NCI-H345 treated with DMSO at 0.1 percent for 48 hours (cell line): ENCODE results near the gene AHCYL2.
A peak's percentile ranks its signal among the peaks of the same experiment; 100 is the strongest.
"Not testable (repeated sequence)": the region's sequence is repeated elsewhere in the genome, so short reads cannot be mapped to it uniquely, and the experiment has no call there.

ENCODE experiments used
- DNase-seq: peaks from one replicate; lab custom pipeline; 2025; ENCODE audit not compliant: unreplicated experiment; lab: John Stamatoyannopoulos, UW

AHCYL2 gene

GRCh38 chr7:129282865-129283264 is 58.0 kb downstream of the AHCYL2 start:
- peak; percentile 67 for DNase-seq

- no peak for DNase-seq
Observed at GRCh38 chr7:129283936-129284335, 59.1 kb downstream of the AHCYL2 start.

- DNase-seq, result no peak
Observed at GRCh38 chr7:129285111-129285510, 60.3 kb downstream of the AHCYL2 start.

- no peak for DNase-seq
Observed at GRCh38 chr7:129292861-129293260, 68.0 kb downstream of the AHCYL2 start.

- DNase-seq, result no peak
Observed at GRCh38 chr7:129295015-129295423, 70.2 kb downstream of the AHCYL2 start.

GRCh38 chr7:129298268-129298893 is 73.6 kb downstream of the AHCYL2 start:
- DNase-seq, result peak; percentile 32

GRCh38 chr7:129299889-129300288 is 75.1 kb downstream of the AHCYL2 start:
- no peak for DNase-seq

- DNase-seq, result not testable (repeated sequence)
Observed at GRCh38 chr7:129300299-129300698, 75.5 kb downstream of the AHCYL2 start.

- DNase-seq, result no peak
Observed at GRCh38 chr7:129307592-129307991, 82.8 kb downstream of the AHCYL2 start.

- no peak for DNase-seq
Observed at GRCh38 chr7:129308047-129308446, 83.2 kb downstream of the AHCYL2 start.

- DNase-seq, result no peak
Observed at GRCh38 chr7:129311429-129311828, 86.6 kb downstream of the AHCYL2 start.

- no peak for DNase-seq
Observed at GRCh38 chr7:129313282-129313681, 88.5 kb downstream of the AHCYL2 start.

GRCh38 chr7:129315960-129316359 is 91.1 kb downstream of the AHCYL2 start:
- no peak for DNase-seq

- no peak for DNase-seq
Observed at GRCh38 chr7:129317450-129317849, 92.6 kb downstream of the AHCYL2 start.

- no peak for DNase-seq
Observed at GRCh38 chr7:129327076-129327475, 102.2 kb downstream of the AHCYL2 start.

GRCh38 chr7:129332254-129333035 is 107.6 kb downstream of the AHCYL2 start:
- DNase-seq, result no peak

- no peak for DNase-seq
Observed at GRCh38 chr7:129334473-129334872, 109.6 kb downstream of the AHCYL2 start.

- no peak for DNase-seq
Observed at GRCh38 chr7:129338450-129338849, 113.6 kb downstream of the AHCYL2 start.

- DNase-seq, result no peak
Observed at GRCh38 chr7:129341212-129341611, 116.4 kb downstream of the AHCYL2 start.

GRCh38 chr7:129341816-129342806 is 117.3 kb downstream of the AHCYL2 start:
- no peak for DNase-seq

GRCh38 chr7:129343099-129343700 is 118.4 kb downstream of the AHCYL2 start:
- DNase-seq, result no peak
